Measurements from ENCODE around the gene ME3. TPM values are rescaled to one million over a fixed set of nuclear protein-coding genes. Genes with fewer than 3 reads are reported as not detected.

Gene ME3
- total RNA-seq, 4 donors from 2014 or later = 11.0 to 47.8 (median 44.1) TPM

DNA sequence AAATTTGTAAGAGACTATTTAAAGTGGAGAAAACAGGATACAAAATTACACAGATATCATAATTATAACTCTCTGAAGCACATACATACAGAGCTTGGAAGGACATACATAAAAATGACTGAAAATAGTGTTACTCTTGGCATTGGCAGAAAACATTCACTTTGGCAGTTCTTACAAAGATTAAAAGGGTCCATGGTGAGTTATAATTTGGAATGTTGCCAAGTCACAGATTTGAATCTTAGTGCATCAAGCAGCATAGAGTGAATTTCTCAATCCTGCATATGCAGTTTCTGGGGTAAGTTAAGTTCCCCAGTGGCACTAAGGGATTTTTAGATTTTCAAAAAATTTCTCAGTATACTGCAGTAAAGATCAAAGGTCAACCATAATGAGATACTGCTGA is 181.8 kb downstream of the ME3 start:
- H3K4me1 ChIP-seq = peaks cover 0 to 27% (median 10%) of the 10 kb centered on the region in 3 donors
- ATAC-seq = no peak
- H3K27ac ChIP-seq = no peak overlapping the region
- no peaks in the 10 kb centered on the region for H3K9me3 ChIP-seq
- peaks cover 0 to 2% of the 10 kb centered on the region in 2 donors for H3K36me3 ChIP-seq
- no peak for TF ChIP-seq EP300 (IDR thresholded peaks at IDR 0.05)
- no peak for TF ChIP-seq POLR2AphosphoS5 (IDR thresholded peaks at IDR 0.05)
- no peak for TF ChIP-seq POLR2A (IDR thresholded peaks at IDR 0.05)
- TF ChIP-seq, protein P1, sequence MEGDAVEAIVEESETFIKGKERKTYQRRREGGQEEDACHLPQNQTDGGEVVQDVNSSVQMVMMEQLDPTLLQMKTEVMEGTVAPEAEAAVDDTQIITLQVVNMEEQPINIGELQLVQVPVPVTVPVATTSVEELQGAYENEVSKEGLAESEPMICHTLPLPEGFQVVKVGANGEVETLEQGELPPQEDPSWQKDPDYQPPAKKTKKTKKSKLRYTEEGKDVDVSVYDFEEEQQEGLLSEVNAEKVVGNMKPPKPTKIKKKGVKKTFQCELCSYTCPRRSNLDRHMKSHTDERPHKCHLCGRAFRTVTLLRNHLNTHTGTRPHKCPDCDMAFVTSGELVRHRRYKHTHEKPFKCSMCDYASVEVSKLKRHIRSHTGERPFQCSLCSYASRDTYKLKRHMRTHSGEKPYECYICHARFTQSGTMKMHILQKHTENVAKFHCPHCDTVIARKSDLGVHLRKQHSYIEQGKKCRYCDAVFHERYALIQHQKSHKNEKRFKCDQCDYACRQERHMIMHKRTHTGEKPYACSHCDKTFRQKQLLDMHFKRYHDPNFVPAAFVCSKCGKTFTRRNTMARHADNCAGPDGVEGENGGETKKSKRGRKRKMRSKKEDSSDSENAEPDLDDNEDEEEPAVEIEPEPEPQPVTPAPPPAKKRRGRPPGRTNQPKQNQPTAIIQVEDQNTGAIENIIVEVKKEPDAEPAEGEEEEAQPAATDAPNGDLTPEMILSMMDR (IDR thresholded peaks at IDR 0.05) = no peak
- no peaks in the 10 kb centered on the region for H3K27me3 ChIP-seq
- no peak overlapping the region for H3K4me3 ChIP-seq

DNA sequence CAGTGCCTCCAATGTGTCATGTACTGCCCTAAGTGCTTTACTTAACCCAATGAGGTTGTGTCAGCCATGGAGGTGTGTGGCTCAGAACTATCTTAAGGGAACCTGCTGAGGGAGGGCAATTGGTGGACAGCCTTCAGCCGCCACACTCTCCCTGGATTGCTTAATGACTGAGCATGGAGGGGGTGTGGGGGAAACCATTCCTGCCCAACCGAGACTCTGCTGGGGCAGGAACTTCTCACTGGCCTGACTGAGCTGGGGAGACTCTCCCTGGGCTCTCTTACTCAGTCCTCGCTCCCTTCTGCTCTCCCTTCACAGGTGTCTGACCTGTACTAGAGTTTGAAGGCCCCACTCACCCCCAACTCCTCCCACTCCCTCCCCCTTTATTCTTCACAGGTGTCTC is 183.0 kb downstream of the ME3 start:
- no peaks in the 10 kb centered on the region for H3K36me3 ChIP-seq
- H3K27me3 ChIP-seq = no peaks in the 10 kb centered on the region
- peaks cover 0 to 38% (median 17%) of the 10 kb centered on the region in 3 donors for H3K4me1 ChIP-seq
- TF ChIP-seq POLR2A (IDR thresholded peaks at IDR 0.05) = no peak
- no peak for TF ChIP-seq POLR2AphosphoS5 (IDR thresholded peaks at IDR 0.05)
- TF ChIP-seq, protein P1 (IDR thresholded peaks at IDR 0.05) = no peak
- TF ChIP-seq EP300 (IDR thresholded peaks at IDR 0.05) = no peak
- no peaks in the 10 kb centered on the region for H3K9me3 ChIP-seq
- no peak overlapping the region for H3K4me3 ChIP-seq
- ATAC-seq = no peak
- WGBS, 2 donors (ENCODE audit: low coverage in 1 of 2) = 95 to 100% methylated on average over 1 to 3 of the region's 3 CpGs
- H3K27ac ChIP-seq = no peak overlapping the region

DNA sequence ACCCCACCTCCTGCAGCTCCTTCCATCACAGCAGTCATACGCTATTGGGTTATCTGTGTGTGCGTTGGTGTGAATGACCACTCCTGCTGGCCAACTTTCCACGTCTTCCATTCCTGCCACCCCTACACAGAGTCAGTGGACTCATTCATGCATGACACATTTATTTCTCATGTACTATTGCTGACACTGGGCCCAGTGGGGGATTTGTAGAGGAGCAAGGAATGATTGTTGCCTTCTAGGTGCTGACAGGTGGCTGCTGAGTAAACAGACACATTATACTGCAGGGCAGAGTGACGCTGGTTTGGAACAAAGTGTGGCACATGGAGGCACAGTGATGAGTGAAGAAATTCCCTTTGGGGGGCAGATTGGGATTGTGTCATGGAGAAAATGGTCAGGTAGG is 183.9 kb downstream of the ME3 start:
- no peak overlapping the region for H3K27ac ChIP-seq
- 89 to 100% methylated on average over 3 of the region's 4 CpGs for WGBS, 2 donors (ENCODE audit: low coverage in 1 of 2)
- H3K4me1 ChIP-seq = peaks cover 0 to 47% (median 23%) of the 10 kb centered on the region in 3 donors
- H3K27me3 ChIP-seq = no peaks in the 10 kb centered on the region
- TF ChIP-seq POLR2AphosphoS5 (IDR thresholded peaks at IDR 0.05) (no peak), EP300 (IDR thresholded peaks at IDR 0.05) (no peak), POLR2A (IDR thresholded peaks at IDR 0.05) (no peak)
- TF ChIP-seq, protein P1 (IDR thresholded peaks at IDR 0.05) = no peak
- H3K4me3 ChIP-seq = no peak overlapping the region
- no peaks in the 10 kb centered on the region for H3K9me3 ChIP-seq
- H3K36me3 ChIP-seq = no peaks in the 10 kb centered on the region
- ATAC-seq = no peak

DNA sequence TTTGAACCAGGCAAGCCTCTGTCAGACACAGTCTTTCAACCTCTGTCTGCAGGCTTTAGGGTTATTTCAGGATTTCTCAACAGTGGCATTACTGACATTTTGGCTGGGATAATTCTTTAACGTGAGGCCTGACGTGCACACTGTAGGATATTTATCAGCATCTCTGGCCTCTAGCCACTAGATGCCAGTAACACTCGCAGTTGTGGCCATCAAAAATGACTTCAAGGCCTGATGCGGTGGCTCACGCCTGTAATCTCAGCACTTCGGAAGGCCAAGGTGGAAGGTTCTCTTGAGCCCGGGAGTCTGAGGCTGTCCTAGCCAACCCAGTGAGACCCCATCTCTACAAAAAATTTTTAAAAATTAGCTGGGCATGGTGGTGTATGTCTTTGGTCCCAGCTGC is 184.7 kb downstream of the ME3 start:
- Histone ChIP-seq H3K4me3 (no peak overlapping the region), H3K9me3 (no peaks in the 10 kb centered on the region), H3K27me3 (no peaks in the 10 kb centered on the region), H3K36me3 (no peaks in the 10 kb centered on the region), H3K4me1 (peaks cover 0 to 49% (median 23%) of the 10 kb centered on the region in 3 donors), H3K27ac (no peak overlapping the region)
- no peak for TF ChIP-seq POLR2A (IDR thresholded peaks at IDR 0.05)
- no peak for TF ChIP-seq EP300 (IDR thresholded peaks at IDR 0.05)
- TF ChIP-seq POLR2AphosphoS5 (IDR thresholded peaks at IDR 0.05) = no peak
- TF ChIP-seq, protein P1 (IDR thresholded peaks at IDR 0.05) = no peak
- no peak for ATAC-seq
- 57 to 95% methylated on average over 2 to 4 of the region's 7 CpGs for WGBS, 2 donors (ENCODE audit: low coverage in 1 of 2)

DNA sequence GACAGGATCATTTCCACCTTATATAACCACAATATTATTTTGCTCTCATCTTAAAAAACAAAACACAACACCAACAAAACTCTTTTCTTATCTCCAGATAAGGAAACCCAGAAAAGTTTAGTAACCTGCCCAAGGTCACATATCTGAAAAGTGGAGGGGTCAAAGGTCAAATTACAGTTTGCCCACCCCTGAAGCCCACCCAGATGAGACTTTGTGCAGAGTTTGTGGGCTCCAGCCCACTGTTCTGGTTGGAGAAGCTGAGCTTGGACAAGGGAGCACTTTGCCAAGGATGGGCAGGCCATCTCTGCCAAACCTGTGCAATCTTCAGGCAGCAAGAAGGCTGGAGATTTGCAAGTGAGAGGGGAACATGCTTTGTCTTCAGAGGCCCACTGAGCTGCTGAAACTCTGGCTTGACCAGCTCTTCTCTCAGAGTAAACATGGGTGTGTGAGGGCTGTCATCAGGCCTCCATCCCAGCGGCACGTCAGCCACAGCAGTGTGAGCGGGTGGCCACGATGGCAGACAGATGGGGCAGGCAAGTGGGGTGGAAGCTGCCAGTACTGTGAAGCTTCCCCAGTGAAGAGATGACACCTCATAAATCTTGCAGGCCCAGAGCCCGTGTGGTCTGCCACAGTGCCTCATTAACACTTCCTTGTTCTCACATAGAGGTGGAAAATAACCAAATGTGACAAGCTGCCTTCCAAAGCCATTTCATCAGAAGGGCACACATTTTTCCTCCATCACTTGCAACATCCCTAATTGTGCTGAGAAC is 186.0 kb downstream of the ME3 start:
- Histone ChIP-seq H3K9me3 (no peaks in the 10 kb centered on the region), H3K27me3 (no peaks in the 10 kb centered on the region), H3K27ac (peak overlapping the region in 3 of 4 donors; percentile 10 to 24 (median 24)), H3K4me1 (peaks cover 0 to 49% (median 19%) of the 10 kb centered on the region in 3 donors), H3K36me3 (no peaks in the 10 kb centered on the region), H3K4me3 (no peak overlapping the region)
- no CpG with 5 or more reads among the region's 5 CpGs for WGBS, 2 donors (ENCODE audit: low coverage in 1 of 2)
- peak; percentile 22 for ATAC-seq
- TF ChIP-seq, protein P1 (IDR thresholded peaks at IDR 0.05) = no peak
- TF ChIP-seq EP300 (IDR thresholded peaks at IDR 0.05) (no peak), POLR2AphosphoS5 (IDR thresholded peaks at IDR 0.05) (no peak), POLR2A (IDR thresholded peaks at IDR 0.05) (no peak)

Data from gastroesophageal sphincter (tissue), 4 donors.